NCI-H82 (cell line): ENCODE results near the gene SLC16A9.
"Not testable (repeated sequence)": the region's sequence is repeated elsewhere in the genome, so short reads cannot be mapped to it uniquely, and the experiment has no call there.

Experiments used
- DNase-seq: peaks from one replicate; lab custom pipeline; 2025; lab: John Stamatoyannopoulos, UW

Gene SLC16A9

DNA sequence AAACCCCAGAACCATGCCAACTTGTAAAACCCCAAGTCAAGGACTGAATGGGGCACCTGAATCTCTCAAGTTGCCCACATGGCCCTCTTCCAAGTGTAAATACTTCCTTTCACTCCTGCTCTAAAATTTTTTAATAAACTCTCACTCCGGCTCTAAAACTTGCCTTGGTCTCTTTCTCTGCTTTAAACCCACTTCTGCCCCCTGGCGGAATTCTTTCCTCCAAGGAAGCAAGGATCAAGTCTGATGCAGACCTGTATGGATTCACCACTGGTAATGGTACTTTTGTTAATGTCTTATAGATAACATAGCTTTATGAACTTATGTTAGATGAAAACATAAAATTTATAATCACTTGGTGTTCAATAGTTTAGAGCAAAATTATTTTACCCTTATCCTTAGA lies 33.8 kb downstream of the SLC16A9 start:
- peak; percentile 32 for DNase-seq

DNA sequence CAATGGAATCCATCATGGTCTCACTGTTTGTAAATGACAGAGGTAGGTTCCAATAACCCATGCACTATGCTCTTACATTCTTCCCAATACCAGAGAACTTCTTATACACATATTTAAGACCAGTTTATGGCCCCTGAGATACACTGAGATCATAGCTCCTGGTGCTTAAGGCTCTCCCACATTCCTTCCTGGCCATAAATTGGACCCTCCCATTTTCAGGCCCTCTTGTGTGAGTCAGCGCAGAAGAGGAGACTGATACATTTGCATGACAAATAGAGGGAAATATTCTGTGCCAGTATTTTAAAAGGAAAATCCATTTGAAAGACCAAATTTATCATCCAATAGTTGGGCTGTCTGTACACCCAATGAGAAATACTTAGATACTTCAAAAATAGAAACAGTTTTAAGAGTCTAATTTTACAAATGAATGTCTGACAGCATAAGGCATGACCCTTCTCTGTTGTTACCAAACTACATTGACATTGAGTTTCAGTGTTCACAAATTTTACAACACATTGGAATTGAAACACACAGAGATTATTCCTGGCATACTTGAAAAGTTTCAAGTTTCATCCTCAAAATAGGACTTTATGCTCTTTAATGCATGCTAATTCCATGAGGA lies 35.3 kb downstream of the SLC16A9 start:
- no peak for DNase-seq

DNA sequence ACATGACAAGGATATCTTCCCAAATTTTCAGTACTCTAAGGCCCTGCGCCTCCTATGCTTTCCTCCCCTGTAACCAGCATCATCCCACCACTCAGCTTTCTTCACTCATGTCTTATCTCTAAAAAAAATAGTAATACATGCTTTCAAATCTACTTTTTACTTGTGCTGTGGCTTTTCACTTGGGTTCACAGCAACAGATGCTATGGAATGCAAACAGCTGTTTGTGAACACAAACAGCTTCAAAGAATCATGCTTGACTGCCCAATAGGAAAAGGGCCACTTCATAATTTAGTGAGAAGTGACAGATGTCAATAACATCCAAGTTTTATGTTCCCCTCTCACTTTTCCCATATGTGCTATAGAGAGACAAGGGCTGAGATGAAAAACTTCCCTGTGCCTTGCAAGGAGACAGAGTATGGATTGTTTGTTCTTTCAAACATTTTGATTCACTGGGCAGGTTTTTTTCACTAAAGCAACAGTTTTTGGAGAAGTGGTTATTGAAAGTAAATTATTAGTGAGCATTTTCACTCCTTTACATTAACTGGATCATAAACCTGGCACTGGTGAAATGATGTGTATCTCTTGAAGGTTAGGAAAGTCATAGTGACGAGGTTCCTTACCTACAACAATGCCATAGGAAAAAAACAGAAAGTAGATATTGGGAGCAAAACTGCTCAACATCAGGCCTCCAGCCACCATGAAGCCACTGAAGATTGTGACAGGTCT lies 37.3 kb downstream of the SLC16A9 start:
- no peak for DNase-seq

DNA sequence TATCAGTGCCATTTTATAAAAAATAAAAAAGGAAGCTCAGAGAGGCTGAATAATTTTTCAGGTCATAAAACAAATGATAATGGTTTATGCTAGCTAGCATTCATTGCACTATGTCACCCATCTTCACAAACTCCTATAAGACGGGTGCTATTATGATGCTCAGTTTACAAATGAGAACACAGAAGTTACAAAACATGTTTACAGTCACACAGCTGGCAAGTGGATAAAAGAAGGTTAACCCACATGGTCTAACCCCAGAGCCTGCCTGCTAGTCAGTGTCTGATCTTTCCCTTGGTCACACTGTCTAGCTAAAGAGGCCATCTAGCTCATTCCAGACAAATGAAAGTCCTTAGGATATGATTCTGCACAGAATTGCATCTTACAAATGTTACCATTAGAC lies 39.4 kb downstream of the SLC16A9 start:
- DNase-seq: no peak

- DNase-seq: peak; percentile 73
Measured at GRCh38 chr10:59668096-59668495, 41.6 kb downstream of the SLC16A9 start.

DNA sequence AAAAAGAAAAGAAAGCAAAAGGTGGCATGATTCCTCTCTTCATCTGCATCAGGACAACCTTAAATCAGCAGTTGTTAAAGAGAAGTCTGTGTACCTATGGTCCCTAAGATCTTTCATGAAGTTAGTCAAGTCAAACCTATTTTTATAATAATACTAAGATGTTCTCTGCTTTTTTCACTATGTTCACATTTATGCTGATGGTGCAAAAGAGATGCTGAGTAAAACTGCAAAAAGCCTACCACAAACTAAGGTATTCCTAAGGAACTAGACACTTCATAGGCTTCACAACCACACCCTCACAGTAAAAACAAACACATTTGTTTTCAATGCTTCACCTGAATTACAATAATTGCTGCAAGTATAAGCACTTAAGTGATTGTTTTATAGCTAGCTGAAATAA lies 43.3 kb downstream of the SLC16A9 start:
- DNase-seq: no peak

- DNase-seq: not testable (repeated sequence)
Measured at GRCh38 chr10:59663213-59663612, 46.4 kb downstream of the SLC16A9 start.

DNA sequence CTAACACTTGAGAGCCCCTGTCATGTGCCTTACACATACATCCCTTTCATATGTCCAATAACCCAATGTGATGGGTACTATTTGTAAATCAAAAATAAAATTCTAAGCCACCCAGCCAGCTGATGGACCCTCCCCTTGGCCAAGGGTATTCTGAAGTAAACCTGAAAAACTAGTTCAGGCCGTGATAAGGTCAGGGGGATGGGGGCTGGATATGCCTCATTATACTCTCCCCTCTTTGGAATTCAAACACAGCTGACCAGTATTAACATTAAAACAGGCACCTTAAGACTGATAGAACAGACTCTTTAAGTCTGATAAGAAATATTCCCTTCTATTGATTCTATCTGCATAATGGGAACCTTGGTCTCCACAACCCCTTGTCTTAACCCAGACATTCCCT lies 51.9 kb downstream of the SLC16A9 start:
- DNase-seq: no peak

DNA sequence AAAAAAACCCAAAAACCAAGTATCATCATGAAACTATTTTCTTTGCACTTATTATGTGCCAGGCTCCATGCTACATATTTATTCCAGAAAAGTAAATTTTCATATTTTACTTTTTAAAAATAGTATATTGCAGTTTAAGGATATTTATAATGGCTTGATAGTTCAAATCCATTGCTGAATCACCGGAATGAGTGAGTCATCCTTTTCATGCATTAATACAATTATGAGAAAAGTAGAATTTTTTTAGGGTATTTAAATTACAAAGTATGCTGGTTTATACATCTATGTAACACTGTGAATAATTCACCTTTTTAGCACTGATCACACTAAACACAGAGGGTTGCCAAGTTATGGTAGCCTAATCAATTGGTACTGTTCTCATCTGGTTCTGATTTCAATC lies 54.3 kb downstream of the SLC16A9 start:
- no peak for DNase-seq

DNA sequence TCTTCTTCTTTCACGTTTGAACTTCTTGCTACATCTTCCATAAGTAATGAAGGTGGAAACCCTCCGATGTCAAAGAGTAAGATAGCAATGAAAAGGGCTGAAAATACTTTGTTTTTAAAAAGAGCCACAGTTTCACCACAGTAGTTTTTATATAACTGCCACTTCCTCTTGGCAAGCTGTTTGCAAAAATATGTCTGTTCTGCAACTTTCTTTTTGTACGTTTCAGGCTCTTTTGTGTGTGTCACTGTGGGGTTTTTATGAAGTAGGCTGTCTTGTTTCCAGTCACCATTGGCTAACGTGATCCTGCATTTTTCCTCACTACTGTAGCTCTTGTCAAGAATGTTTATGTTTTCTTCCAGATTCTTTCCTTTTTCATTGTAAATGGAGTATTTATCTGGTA lies 55.6 kb downstream of the SLC16A9 start:
- DNase-seq: no peak

- no peak for DNase-seq
Measured at GRCh38 chr10:59651902-59652301, 57.7 kb downstream of the SLC16A9 start.

GRCh38 chr10:59649606-59650346 lies 59.9 kb downstream of the SLC16A9 start:
- no peak for DNase-seq

GRCh38 chr10:59648711-59649201 lies 60.9 kb downstream of the SLC16A9 start:
- peak; percentile 90 for DNase-seq

DNA sequence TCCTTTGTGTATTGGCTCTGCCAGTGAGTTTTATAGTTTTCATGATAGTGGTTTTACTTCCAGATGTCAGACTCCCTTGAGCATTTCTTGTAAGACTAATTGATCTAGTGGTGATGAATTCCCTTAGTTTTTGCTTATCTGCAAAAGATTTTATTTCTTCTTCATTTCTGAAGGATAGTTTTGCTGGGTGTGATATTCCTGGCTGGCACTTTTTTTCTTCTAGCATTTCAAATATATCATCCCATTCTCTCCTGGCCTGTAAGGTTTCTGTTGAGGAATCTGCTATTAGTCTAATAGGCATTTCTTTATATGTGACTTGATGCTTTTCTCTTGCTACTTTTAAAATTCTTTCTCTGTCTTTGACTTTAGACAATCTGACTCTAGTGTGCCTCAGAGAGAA lies 64.8 kb downstream of the SLC16A9 start:
- no peak for DNase-seq

- DNase-seq: not testable (repeated sequence)
Measured at GRCh38 chr10:59641688-59642087, 68.0 kb downstream of the SLC16A9 start.

DNA sequence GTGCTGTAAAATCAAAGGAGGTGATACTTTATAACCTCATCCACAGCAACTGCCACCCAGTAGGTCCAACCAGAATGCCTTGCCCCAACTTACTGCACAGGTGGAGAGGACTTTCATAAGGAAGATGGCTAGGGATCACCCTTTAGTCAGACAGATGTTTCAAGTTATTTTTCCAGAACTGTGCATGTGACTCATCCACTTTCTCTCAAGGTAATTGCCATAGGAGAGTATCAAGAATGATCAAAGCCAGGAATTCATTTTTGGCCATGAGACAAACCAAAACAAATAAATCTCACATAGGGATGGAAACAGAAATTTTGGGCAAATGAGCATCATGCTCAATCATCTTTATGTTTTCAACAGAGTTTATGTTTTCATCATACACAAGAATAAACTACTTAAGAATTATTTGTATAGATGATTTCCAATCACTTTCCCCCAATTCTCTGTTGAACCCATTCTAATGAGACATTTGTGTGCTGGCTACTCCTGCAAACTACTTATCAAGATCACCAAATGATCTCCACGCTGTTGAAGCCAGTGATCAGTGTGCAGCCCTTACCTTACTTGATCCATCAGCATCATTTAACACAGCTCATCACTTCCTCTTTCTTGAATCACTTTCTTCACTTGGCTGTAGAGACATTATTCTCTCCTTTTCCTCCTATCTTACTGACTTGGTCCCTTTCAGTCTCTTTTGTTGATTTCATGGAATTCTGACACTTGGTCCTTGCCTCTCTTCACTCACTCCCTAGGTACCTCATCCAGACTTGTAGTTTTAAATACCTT lies 74.0 kb downstream of the SLC16A9 start:
- no peak for DNase-seq

DNA sequence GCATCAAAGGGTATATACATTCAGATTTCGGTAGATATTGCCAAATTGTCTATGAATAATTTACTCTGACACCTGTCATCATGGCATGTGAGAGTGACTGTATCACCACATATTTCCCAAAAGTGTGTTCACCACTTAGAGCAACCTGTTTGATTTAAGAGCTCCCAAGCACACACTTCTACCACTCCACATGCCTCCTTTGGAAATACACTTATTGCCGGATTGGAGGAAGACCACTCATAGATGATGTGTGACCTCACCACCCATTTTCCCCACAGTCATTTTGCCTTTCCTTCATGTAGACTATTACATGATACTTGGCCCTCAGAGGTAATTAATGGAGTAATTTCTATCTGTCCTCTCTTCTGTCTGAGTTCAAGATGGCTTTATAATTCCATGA lies 75.5 kb downstream of the SLC16A9 start:
- no peak for DNase-seq

GRCh38 chr10:59633063-59633462 lies 76.6 kb downstream of the SLC16A9 start:
- DNase-seq: no peak

DNA sequence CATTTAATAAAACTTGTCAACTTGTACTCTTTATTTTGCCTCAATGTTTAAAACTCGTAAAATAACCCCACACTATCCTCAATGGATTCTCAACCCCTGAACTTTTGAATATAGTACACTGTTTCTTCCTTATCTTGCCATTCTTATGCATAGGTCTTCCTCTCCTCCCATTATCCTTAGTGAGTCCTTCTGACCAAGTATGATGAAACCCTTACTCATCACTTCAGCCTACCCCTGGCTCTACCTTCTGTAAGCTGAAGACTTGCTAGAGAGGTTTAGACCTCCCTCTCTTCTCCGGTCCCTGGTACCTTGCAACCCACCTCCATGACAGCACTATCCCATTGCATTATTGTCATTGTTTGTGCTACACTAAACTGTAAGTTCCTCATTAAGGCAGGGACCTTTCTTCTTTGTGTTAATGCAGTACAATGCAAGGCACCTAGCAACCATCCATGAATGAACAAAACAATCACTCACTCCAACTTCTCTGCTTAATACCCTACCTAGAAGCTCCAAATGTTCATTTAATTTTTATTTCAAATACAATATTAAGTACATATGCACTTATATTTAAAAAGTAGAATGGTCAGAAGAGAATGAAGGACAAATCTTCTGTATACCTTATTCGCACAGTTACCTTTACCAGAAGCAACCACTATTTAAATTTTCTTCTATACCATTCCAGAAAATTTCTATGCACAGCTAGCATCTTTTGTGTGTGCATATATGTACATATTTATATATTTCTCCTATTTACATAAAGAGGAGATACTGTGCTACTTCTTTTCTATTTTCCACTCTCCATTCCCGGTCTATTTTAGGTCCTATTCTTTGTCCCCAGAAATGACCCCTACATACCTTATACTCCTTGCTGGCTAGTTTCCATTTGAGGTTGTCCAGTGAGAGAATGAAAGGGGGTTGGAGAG lies 77.5 kb downstream of the SLC16A9 start:
- DNase-seq: no peak

DNA sequence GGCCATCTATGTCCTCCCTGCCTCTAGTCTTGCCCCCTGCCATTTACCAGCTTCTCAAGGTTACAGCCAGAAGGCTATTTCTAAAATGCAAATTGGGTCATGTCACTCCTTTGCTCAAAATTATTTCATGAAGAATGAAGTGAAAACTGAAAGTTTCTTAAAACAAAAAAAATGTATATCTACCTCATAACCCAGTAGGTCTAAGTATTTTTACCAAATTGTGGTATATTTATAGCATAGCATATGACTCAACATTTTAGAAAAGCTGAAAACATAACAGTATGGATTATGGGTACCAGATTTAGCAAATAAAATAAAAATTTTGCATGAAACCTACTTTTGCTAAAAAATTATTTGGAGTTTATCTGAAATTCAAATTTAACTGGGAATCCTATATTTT lies 78.4 kb downstream of the SLC16A9 start:
- no peak for DNase-seq

DNA sequence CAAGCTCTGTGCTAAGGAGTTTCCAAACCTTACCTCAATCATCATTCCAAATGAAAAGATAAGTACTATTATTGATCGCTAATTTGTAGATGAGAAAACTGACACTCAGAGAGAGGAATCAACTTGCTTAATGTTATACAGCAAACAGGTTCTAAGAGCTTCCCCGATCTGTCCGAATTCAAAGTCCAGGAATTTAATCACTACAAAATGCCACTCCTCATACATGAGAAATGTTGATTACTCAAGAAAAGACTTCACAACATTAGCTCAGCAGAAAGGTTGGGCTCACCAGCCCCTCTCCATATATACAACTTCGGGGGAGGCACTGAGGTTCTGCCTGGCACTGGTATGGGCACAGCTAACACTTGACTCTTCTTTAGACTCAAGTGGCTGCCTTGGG lies 80.7 kb downstream of the SLC16A9 start:
- no peak for DNase-seq
